Prostate gland (tissue), 2 donors: ENCODE data around the gene MPP2.

Experiments
- CTCF ChIP-seq, 4 experiments: fragments of 200-600 bp in 2 of 4; fragments of 450-650 bp in 2 of 4; sonication (generic) in 2 of 4; IDR thresholded peaks; 1 replicate in 3 of 4; 2 replicates in 1 of 4; pipeline ENCODE4 v1.5.1; 2016 to 2019; ENCODE audit warnings: antibody characterized with exemption in 4 of 4, mild to moderate bottlenecking in 2 of 4, moderate library complexity in 2 of 4
- POLR2A ChIP-seq: fragments of 450-650 bp; IDR thresholded peaks from one replicate; pipeline ENCODE4 v1.6.1; 2016; ENCODE audit warnings: antibody characterized with exemption, mild to moderate bottlenecking
- POLR2AphosphoS5 ChIP-seq: sonication (generic); formaldehyde crosslinking; IDR thresholded peaks from one replicate; pipeline ENCODE4 v1.6.1; 2017; ENCODE audit warnings: antibody characterized with exemption

GRCh38 chr17:43913584-43913983 is 6.2 kb upstream of the MPP2 start:
- TF ChIP-seq POLR2A (no peak), CTCF (IDR thresholded peaks at IDR 0.05) (no peak), POLR2AphosphoS5 (no peak)
